HEK293 (cell line): ENCODE results near the gene SMNDC1.
A peak's percentile ranks its signal among the peaks of the same experiment; 100 is the strongest.

ENCODE experiments used
- CTCF ChIA-PET: fragments of 350-600 bp; formaldehyde crosslinking; extraction: SDS; loops from one replicate; lab custom pipeline; 2021; ENCODE audit warnings: antibody characterized with exemption; lab: Yijun Ruan, JAX
- POLR2A ChIA-PET: fragments of 300-600 bp; formaldehyde crosslinking; extraction: SDS; loops from one replicate; lab custom pipeline; 2020; ENCODE audit warnings: antibody characterized with exemption, inconsistent platforms; lab: Yijun Ruan, JAX
- H3K27ac ChIP-seq: fragments of 200-500 bp; sonication (Bioruptor generic); 2 replicates; pipeline ENCODE4 v1.5.1; 2014; ENCODE audit warnings: low read depth, low read length, control low read depth, inconsistent platforms; ENCODE audit errors: extremely low read depth
- H3K36me3 ChIP-seq, 2 experiments: fragments of 200-500 bp in 1 of 2; sonication (Bioruptor generic) in 1 of 2; 1 replicate in 1 of 2; 2 replicates in 1 of 2; pipeline ENCODE4 v1.5.1; 2014 to 2017; ENCODE audit warnings: inconsistent platforms in 2 of 2, low read length in 2 of 2; ENCODE audit not compliant: control insufficient read depth in 2 of 2, insufficient read depth in 1 of 2
- H3K4me1 ChIP-seq: fragments of 200-500 bp; sonication (Bioruptor generic); 2 replicates; pipeline ENCODE4 v1.5.1; 2014; ENCODE audit warnings: mild to moderate bottlenecking, low read length, inconsistent platforms; ENCODE audit not compliant: control insufficient read depth, insufficient read depth
- H3K4me3 ChIP-seq: 2 replicates; pipeline ENCODE4 v1.5.1; 2011; ENCODE audit warnings: low read depth, mild to moderate bottlenecking, control low read depth, low read length, moderate library complexity
- H3K9me3 ChIP-seq: fragments of 200-500 bp; sonication (Bioruptor generic); 2 replicates; pipeline ENCODE4 v1.5.1; 2014; ENCODE audit warnings: low read depth, low read length, inconsistent platforms; ENCODE audit not compliant: control insufficient read depth, insufficient read depth
- BCL11A ChIP-seq: fragments of 450-650 bp; formaldehyde crosslinking; IDR thresholded peaks from 2 replicates; pipeline ENCODE4 v1.5.1; 2016; ENCODE audit warnings: low read depth, missing biosample characterization, missing genetic modification characterization
- OVOL3 ChIP-seq: fragments of 450-650 bp; formaldehyde crosslinking; IDR thresholded peaks from 2 replicates; pipeline ENCODE4 v1.5.1; 2016; ENCODE audit warnings: missing biosample characterization, missing genetic modification characterization
- SCRT2 ChIP-seq: fragments of 450-650 bp; formaldehyde crosslinking; IDR thresholded peaks from 2 replicates; pipeline ENCODE4 v1.5.1; 2016; ENCODE audit warnings: missing biosample characterization, missing genetic modification characterization
- ZBTB21 ChIP-seq: fragments of 450-650 bp; formaldehyde crosslinking; IDR thresholded peaks from 2 replicates; pipeline ENCODE4 v1.5.1; 2017; ENCODE audit warnings: missing biosample characterization, missing genetic modification characterization
- ZFP41 ChIP-seq: fragments of 450-650 bp; formaldehyde crosslinking; IDR thresholded peaks from 2 replicates; pipeline ENCODE4 v1.5.1; 2016; ENCODE audit warnings: missing biosample characterization, missing genetic modification characterization, borderline replicate concordance
- ZNF114 ChIP-seq: fragments of 450-650 bp; formaldehyde crosslinking; IDR thresholded peaks from 2 replicates; pipeline ENCODE4 v1.5.0; 2017; ENCODE audit warnings: missing biosample characterization, missing genetic modification characterization
- ZNF138 ChIP-seq: fragments of 450-650 bp; formaldehyde crosslinking; IDR thresholded peaks from 2 replicates; pipeline ENCODE4 v1.5.1; 2016; ENCODE audit warnings: missing biosample characterization, missing genetic modification characterization, borderline replicate concordance
- ZNF2 ChIP-seq: fragments of 450-650 bp; formaldehyde crosslinking; IDR thresholded peaks from 2 replicates; pipeline ENCODE4 v1.5.1; 2016; ENCODE audit warnings: missing biosample characterization, missing genetic modification characterization
- ZNF202 ChIP-seq: fragments of 450-650 bp; formaldehyde crosslinking; IDR thresholded peaks from 2 replicates; pipeline ENCODE4 v1.5.1; 2016; ENCODE audit warnings: missing biosample characterization, missing genetic modification characterization, borderline replicate concordance
- ZNF274 ChIP-seq, 2 experiments: fragments of 200-500 bp in 1 of 2; fragments of 450-650 bp in 1 of 2; sonication (Bioruptor generic) in 1 of 2; formaldehyde crosslinking in 1 of 2; IDR thresholded peaks; 2 replicates each; pipeline versions ENCODE4 v1.5.1 to v1.6.1; 2014 to 2016; ENCODE audit warnings: borderline replicate concordance in 1 of 2, inconsistent platforms in 1 of 2, low read length in 1 of 2, missing biosample characterization in 1 of 2, missing genetic modification characterization in 1 of 2
- ZNF350 ChIP-seq: fragments of 450-650 bp; formaldehyde crosslinking; IDR thresholded peaks from 2 replicates; pipeline ENCODE4 v1.5.0; 2017; ENCODE audit warnings: missing biosample characterization, mild to moderate bottlenecking, missing genetic modification characterization
- ZNF354C ChIP-seq: fragments of 450-650 bp; formaldehyde crosslinking; IDR thresholded peaks from 2 replicates; pipeline ENCODE4 v1.5.1; 2016; ENCODE audit warnings: missing biosample characterization, missing genetic modification characterization, low read depth, borderline replicate concordance
- ZNF473 ChIP-seq: fragments of 450-650 bp; formaldehyde crosslinking; IDR thresholded peaks from 2 replicates; pipeline ENCODE4 v1.5.1; 2017; ENCODE audit warnings: missing biosample characterization, missing genetic modification characterization
- ZNF48 ChIP-seq: fragments of 450-650 bp; formaldehyde crosslinking; IDR thresholded peaks from 2 replicates; pipeline ENCODE4 v1.5.1; 2016; ENCODE audit warnings: missing biosample characterization, missing genetic modification characterization
- ZNF548 ChIP-seq: fragments of 450-650 bp; formaldehyde crosslinking; IDR thresholded peaks from 2 replicates; pipeline ENCODE4 v1.5.1; 2016; ENCODE audit warnings: missing biosample characterization, missing genetic modification characterization
- ZNF624 ChIP-seq: fragments of 450-650 bp; formaldehyde crosslinking; IDR thresholded peaks from 2 replicates; pipeline ENCODE4 v1.5.1; 2017; ENCODE audit warnings: missing biosample characterization, missing genetic modification characterization
- ZXDB ChIP-seq: fragments of 450-650 bp; formaldehyde crosslinking; IDR thresholded peaks from 2 replicates; pipeline ENCODE4 v1.5.1; 2016; ENCODE audit warnings: missing biosample characterization, missing genetic modification characterization
- TF ChIP-seq, protein P1 (sequence below): fragments of 450-650 bp; formaldehyde crosslinking; IDR thresholded peaks from 2 replicates; pipeline ENCODE4 v1.5.1; 2016; ENCODE audit warnings: missing biosample characterization, missing genetic modification characterization
- TF ChIP-seq, protein P2 (sequence below): fragments of 450-650 bp; formaldehyde crosslinking; IDR thresholded peaks from 2 replicates; pipeline ENCODE4 v1.5.1; 2017; ENCODE audit warnings: missing biosample characterization, missing genetic modification characterization
- TF ChIP-seq, protein P3 (sequence below): fragments of 450-650 bp; formaldehyde crosslinking; IDR thresholded peaks from 2 replicates; pipeline ENCODE4 v1.5.1; 2017; ENCODE audit warnings: missing biosample characterization, missing genetic modification characterization
- TF ChIP-seq, protein P4 (sequence below): fragments of 450-650 bp; formaldehyde crosslinking; IDR thresholded peaks from 2 replicates; pipeline ENCODE4 v1.5.1; 2016; ENCODE audit warnings: missing biosample characterization, missing genetic modification characterization, low read depth

Gene SMNDC1

DNA sequence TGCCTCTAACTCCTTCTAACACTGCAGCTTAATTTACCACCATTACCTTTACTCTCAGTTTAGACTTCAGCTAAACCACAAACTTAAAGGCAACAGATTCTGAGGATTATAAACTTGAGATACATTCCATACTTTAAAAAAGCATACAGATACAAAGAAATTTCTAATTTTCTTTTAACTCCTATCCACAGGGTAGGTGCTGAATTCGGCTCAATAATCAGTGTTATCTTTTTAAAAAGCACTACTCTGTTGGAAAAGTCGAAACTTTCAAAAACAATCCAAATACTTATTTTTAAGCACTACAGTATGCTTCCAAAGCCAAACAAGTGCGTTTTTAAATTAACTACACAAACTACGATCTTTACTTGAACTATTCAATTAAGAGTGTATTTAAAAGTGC, 1.0 kb downstream of the SMNDC1 start (continued):
- TF ChIP-seq, protein P1, sequence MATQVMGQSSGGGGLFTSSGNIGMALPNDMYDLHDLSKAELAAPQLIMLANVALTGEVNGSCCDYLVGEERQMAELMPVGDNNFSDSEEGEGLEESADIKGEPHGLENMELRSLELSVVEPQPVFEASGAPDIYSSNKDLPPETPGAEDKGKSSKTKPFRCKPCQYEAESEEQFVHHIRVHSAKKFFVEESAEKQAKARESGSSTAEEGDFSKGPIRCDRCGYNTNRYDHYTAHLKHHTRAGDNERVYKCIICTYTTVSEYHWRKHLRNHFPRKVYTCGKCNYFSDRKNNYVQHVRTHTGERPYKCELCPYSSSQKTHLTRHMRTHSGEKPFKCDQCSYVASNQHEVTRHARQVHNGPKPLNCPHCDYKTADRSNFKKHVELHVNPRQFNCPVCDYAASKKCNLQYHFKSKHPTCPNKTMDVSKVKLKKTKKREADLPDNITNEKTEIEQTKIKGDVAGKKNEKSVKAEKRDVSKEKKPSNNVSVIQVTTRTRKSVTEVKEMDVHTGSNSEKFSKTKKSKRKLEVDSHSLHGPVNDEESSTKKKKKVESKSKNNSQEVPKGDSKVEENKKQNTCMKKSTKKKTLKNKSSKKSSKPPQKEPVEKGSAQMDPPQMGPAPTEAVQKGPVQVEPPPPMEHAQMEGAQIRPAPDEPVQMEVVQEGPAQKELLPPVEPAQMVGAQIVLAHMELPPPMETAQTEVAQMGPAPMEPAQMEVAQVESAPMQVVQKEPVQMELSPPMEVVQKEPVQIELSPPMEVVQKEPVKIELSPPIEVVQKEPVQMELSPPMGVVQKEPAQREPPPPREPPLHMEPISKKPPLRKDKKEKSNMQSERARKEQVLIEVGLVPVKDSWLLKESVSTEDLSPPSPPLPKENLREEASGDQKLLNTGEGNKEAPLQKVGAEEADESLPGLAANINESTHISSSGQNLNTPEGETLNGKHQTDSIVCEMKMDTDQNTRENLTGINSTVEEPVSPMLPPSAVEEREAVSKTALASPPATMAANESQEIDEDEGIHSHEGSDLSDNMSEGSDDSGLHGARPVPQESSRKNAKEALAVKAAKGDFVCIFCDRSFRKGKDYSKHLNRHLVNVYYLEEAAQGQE: peak; percentile 63
- TF ChIP-seq ZNF2 (tag by site-specific recombination): no peak

DNA sequence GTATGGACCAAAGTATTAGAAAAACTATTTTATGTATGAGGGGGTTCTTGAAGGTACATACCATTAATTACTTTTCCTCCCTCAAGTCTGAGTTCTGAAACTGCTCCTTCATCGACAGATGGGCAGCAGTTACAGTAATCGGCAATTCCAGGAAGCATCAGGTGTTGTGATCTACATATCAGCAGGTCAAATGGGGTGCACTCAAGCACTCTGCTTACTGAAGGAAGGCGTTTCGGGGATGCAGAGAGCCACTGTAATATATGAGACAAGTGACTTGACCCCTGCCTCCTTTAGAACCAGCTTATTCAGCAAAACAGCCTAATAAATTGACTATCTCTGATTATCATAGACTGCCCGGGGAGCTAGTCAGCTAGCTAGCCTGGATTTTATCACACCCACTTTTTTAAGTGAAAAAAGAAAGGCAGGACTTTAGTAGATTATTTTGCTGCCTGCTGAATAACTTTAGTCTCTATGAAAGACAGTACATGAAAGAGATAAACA, 4.2 kb downstream of the SMNDC1 start:
- no peak overlapping the region for H3K4me3 ChIP-seq
- POLR2A ChIA-PET: no interaction called here
- CTCF ChIA-PET: interaction anchor here (1.1 kb wide), 1 partner anchor 54 kb away, joined by 4 read pairs; no protein-coding TSS in a partner anchor

DNA sequence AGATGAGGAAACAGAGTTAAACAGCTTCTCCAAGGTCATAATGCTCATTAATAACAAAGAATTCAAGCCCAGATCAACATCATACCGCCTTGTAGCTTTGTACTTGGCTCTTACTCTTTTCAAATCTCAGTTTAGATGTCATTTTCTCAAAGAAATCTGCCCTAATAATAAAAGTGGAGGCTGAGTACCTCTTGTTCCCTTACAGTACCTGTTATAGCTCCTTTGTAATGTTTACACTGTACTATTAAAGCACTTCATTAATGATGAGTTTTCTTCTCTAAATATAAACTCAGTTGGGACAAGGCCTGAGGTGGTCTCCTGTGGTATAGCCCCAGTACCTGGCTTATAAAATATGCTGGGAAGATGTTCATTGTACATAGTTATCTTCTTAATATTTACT, 7.8 kb downstream of the SMNDC1 start:
- Histone ChIP-seq H3K27ac (no peak overlapping the region), H3K4me3 (no peak overlapping the region), H3K9me3 (no peaks in the 10 kb centered on the region), H3K36me3 (peaks cover 85 to 99% of the 10 kb centered on the region in 2 experiments), H3K4me1 (no peaks in the 10 kb centered on the region)
- ChIA-PET POLR2A (interaction anchor here (1.3 kb wide), 1 partner anchor 11 kb away, joined by 3 read pairs; no protein-coding TSS in a partner anchor), CTCF (interaction anchor here (1.3 to 1.5 kb wide), 2 partner anchors 159 to 416 kb away, joined by 3 to 5 read pairs; no protein-coding TSS in a partner anchor)
- TF ChIP-seq ZNF624 (no peak), ZNF114 (tag by site-specific recombination) (no peak), ZFP41 (no peak), ZNF202 (tag by site-specific recombination) (no peak), ZNF350 (tag by site-specific recombination) (no peak), ZBTB21 (tag by site-specific recombination) (no peak), OVOL3 (tag by site-specific recombination) (no peak), ZNF48 (tag by site-specific recombination) (no peak)
- TF ChIP-seq, protein P1: no peak
- TF ChIP-seq, protein P2, sequence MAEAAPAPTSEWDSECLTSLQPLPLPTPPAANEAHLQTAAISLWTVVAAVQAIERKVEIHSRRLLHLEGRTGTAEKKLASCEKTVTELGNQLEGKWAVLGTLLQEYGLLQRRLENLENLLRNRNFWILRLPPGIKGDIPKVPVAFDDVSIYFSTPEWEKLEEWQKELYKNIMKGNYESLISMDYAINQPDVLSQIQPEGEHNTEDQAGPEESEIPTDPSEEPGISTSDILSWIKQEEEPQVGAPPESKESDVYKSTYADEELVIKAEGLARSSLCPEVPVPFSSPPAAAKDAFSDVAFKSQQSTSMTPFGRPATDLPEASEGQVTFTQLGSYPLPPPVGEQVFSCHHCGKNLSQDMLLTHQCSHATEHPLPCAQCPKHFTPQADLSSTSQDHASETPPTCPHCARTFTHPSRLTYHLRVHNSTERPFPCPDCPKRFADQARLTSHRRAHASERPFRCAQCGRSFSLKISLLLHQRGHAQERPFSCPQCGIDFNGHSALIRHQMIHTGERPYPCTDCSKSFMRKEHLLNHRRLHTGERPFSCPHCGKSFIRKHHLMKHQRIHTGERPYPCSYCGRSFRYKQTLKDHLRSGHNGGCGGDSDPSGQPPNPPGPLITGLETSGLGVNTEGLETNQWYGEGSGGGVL (tag by site-specific recombination): no peak
- TF ChIP-seq, protein P3, sequence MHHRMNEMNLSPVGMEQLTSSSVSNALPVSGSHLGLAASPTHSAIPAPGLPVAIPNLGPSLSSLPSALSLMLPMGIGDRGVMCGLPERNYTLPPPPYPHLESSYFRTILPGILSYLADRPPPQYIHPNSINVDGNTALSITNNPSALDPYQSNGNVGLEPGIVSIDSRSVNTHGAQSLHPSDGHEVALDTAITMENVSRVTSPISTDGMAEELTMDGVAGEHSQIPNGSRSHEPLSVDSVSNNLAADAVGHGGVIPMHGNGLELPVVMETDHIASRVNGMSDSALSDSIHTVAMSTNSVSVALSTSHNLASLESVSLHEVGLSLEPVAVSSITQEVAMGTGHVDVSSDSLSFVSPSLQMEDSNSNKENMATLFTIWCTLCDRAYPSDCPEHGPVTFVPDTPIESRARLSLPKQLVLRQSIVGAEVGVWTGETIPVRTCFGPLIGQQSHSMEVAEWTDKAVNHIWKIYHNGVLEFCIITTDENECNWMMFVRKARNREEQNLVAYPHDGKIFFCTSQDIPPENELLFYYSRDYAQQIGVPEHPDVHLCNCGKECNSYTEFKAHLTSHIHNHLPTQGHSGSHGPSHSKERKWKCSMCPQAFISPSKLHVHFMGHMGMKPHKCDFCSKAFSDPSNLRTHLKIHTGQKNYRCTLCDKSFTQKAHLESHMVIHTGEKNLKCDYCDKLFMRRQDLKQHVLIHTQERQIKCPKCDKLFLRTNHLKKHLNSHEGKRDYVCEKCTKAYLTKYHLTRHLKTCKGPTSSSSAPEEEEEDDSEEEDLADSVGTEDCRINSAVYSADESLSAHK (tag by site-specific recombination): no peak

More for the DNA sequence above, 4.2 kb downstream of the SMNDC1 start:
- Histone ChIP-seq H3K36me3 (peaks cover 57 to 79% of the 10 kb centered on the region in 2 experiments), H3K4me1 (peaks cover 9% of the 10 kb centered on the region), H3K27ac (no peak overlapping the region), H3K9me3 (no peaks in the 10 kb centered on the region)
- TF ChIP-seq ZNF473 (tag by site-specific recombination): no peak
- no peak for TF ChIP-seq ZNF274 (IDR thresholded peaks at IDR 0.05; ENCODE audit: low read length)
- no peak for TF ChIP-seq ZNF274 (tag by site-specific recombination; IDR thresholded peaks at IDR 0.05; ENCODE audit: borderline replicate concordance)
- TF ChIP-seq, protein P4, sequence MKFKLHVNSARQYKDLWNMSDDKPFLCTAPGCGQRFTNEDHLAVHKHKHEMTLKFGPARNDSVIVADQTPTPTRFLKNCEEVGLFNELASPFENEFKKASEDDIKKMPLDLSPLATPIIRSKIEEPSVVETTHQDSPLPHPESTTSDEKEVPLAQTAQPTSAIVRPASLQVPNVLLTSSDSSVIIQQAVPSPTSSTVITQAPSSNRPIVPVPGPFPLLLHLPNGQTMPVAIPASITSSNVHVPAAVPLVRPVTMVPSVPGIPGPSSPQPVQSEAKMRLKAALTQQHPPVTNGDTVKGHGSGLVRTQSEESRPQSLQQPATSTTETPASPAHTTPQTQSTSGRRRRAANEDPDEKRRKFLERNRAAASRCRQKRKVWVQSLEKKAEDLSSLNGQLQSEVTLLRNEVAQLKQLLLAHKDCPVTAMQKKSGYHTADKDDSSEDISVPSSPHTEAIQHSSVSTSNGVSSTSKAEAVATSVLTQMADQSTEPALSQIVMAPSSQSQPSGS (tag by site-specific recombination): no peak
- TF ChIP-seq ZNF548 (tag by site-specific recombination): no peak
- TF ChIP-seq BCL11A (tag by site-specific recombination): no peak
- TF ChIP-seq ZNF138 (tag by site-specific recombination): no peak
- no peak for TF ChIP-seq ZNF354C (tag by site-specific recombination)
- TF ChIP-seq ZXDB (tag by site-specific recombination): no peak
- 0 out of 2 replicates have a peak, but pooled peaks have one; percentile 27 for TF ChIP-seq SCRT2 (tag by site-specific recombination)
